Loucy (cell line): ENCODE data around the gene AIF1.

ENCODE experiments used
- H2AFZ ChIP-seq: fragments of 200-600 bp; sonication (generic); 2 replicates; pipeline ENCODE4 v1.6.0; 2016; ENCODE audit warnings: antibody characterized with exemption, mild to moderate bottlenecking, low read length, moderate library complexity
- H3F3A ChIP-seq: fragments of 200-600 bp; 2 replicates; pipeline ENCODE4 v1.6.0; 2016; ENCODE audit warnings: antibody characterized with exemption, low read depth, mild to moderate bottlenecking
- H3K27me3 ChIP-seq: fragments of 200-600 bp; sonication (generic); 2 replicates; pipeline ENCODE4 v1.6.1; 2014; ENCODE audit warnings: low read length, mild to moderate bottlenecking; ENCODE audit not compliant: insufficient read depth, poor library complexity, severe bottlenecking
- H3K36me3 ChIP-seq: fragments of 200-600 bp; sonication (generic); 2 replicates; pipeline ENCODE4 v1.6.1; 2016; ENCODE audit warnings: low read length; ENCODE audit not compliant: insufficient read depth
- H3K4me1 ChIP-seq: fragments of 200-600 bp; sonication (generic); 2 replicates; pipeline ENCODE4 v1.5.1; 2014; ENCODE audit warnings: low read length, mild to moderate bottlenecking; ENCODE audit not compliant: insufficient read depth, poor library complexity, severe bottlenecking
- H3K4me2 ChIP-seq: fragments of 200-600 bp; sonication (generic); 2 replicates; pipeline ENCODE4 v1.6.0; 2014; ENCODE audit warnings: antibody characterized with exemption, low read length, low read depth, mild to moderate bottlenecking; ENCODE audit not compliant: poor library complexity, severe bottlenecking
- H3K4me3 ChIP-seq: fragments of 200-600 bp; sonication (generic); 2 replicates; pipeline ENCODE4 v1.5.1; 2014; ENCODE audit warnings: low read length, mild to moderate bottlenecking, mixed read lengths; ENCODE audit not compliant: poor library complexity, severe bottlenecking
- H3K79me2 ChIP-seq: fragments of 200-600 bp; sonication (generic); 2 replicates; pipeline ENCODE4 v1.6.1; 2014; ENCODE audit warnings: low read length; ENCODE audit not compliant: insufficient read depth
- H3K9ac ChIP-seq: fragments of 200-600 bp; sonication (generic); 2 replicates; pipeline ENCODE4 v1.6.0; 2014; ENCODE audit warnings: mild to moderate bottlenecking, low read depth, low read length, moderate library complexity; ENCODE audit not compliant: poor library complexity, severe bottlenecking
- H3K9me2 ChIP-seq: fragments of 200-600 bp; sonication (generic); replicated peaks from 2 replicates; pipeline ENCODE4 v1.6.1; 2016; ENCODE audit warnings: low read depth, low read length, mixed read lengths
- H3K9me3 ChIP-seq: fragments of 200-600 bp; sonication (generic); 2 replicates; pipeline ENCODE4 v1.6.1; 2014; ENCODE audit warnings: mild to moderate bottlenecking, antibody characterized with exemption, low read length, low read depth; ENCODE audit not compliant: insufficient read depth
- H4K20me1 ChIP-seq: fragments of 200-600 bp; sonication (generic); 2 replicates; pipeline ENCODE4 v1.6.0; 2014; ENCODE audit warnings: antibody characterized with exemption, low read length, mild to moderate bottlenecking; ENCODE audit not compliant: insufficient read depth, poor library complexity, severe bottlenecking
- CTCF ChIP-seq: fragments of 200-600 bp; sonication (generic); conservative IDR thresholded peaks from 2 replicates; pipeline ENCODE4 v1.5.1; 2014; ENCODE audit warnings: mild to moderate bottlenecking, antibody characterized with exemption, low read length
- EZH2phosphoT487 ChIP-seq: fragments of 200-600 bp; IDR thresholded peaks from 2 replicates; pipeline ENCODE4 v1.6.1; 2018; ENCODE audit warnings: antibody characterized with exemption, mild to moderate bottlenecking, moderate library complexity, borderline replicate concordance

Gene AIF1

GRCh38 chr6:31627690-31628287, 12.8 kb downstream of the AIF1 start:
- peaks cover 96% of the 10 kb centered on the region for H3K36me3 ChIP-seq
- peaks cover 95% of the 10 kb centered on the region for H4K20me1 ChIP-seq

GRCh38 chr6:31629014-31629413, 14.0 kb downstream of the AIF1 start:
- H3K9ac ChIP-seq: no peak overlapping the region
- peaks cover 98% of the 10 kb centered on the region for H3K36me3 ChIP-seq
- TF ChIP-seq EZH2phosphoT487 (no peak), CTCF (no peak)
- no peak overlapping the region for H2AFZ ChIP-seq
- no peaks in the 10 kb centered on the region for H3K9me2 ChIP-seq
- H3K4me1 ChIP-seq: peaks cover 20% of the 10 kb centered on the region
- no peaks in the 10 kb centered on the region for H3K27me3 ChIP-seq
- no peak overlapping the region for H3K4me3 ChIP-seq
- peaks cover 98% of the 10 kb centered on the region for H3K79me2 ChIP-seq
- no peaks in the 10 kb centered on the region for H3F3A ChIP-seq
- peaks cover 95% of the 10 kb centered on the region for H4K20me1 ChIP-seq
- H3K4me2 ChIP-seq: no peak overlapping the region
- H3K9me3 ChIP-seq: no peaks in the 10 kb centered on the region

More at GRCh38 chr6:31627690-31628287, 12.8 kb downstream of the AIF1 start:
- TF ChIP-seq EZH2phosphoT487: no peak
- no peak for TF ChIP-seq CTCF
- no peaks in the 10 kb centered on the region for H3K27me3 ChIP-seq
- no peak overlapping the region for H3K9ac ChIP-seq
- H3K79me2 ChIP-seq: peaks cover 99% of the 10 kb centered on the region
- no peaks in the 10 kb centered on the region for H3K9me3 ChIP-seq
- H3F3A ChIP-seq: no peaks in the 10 kb centered on the region
- H2AFZ ChIP-seq: no peak overlapping the region
- H3K4me2 ChIP-seq: peak overlapping the region; percentile 30
- no peak overlapping the region for H3K4me3 ChIP-seq
- H3K9me2 ChIP-seq: no peaks in the 10 kb centered on the region
- H3K4me1 ChIP-seq: peaks cover 30% of the 10 kb centered on the region

GRCh38 chr6:31630177-31630934, 15.3 kb downstream of the AIF1 start:
- Histone ChIP-seq H3K9me3 (no peaks in the 10 kb centered on the region), H3K79me2 (peaks cover 91% of the 10 kb centered on the region), H3K4me2 (no peak overlapping the region), H3K36me3 (peaks cover 99% of the 10 kb centered on the region), H4K20me1 (peaks cover 95% of the 10 kb centered on the region), H3F3A (no peaks in the 10 kb centered on the region), H3K27me3 (no peaks in the 10 kb centered on the region), H3K9me2 (no peaks in the 10 kb centered on the region), H2AFZ (no peak overlapping the region), H3K4me1 (peaks cover 15% of the 10 kb centered on the region), H3K9ac (no peak overlapping the region), H3K4me3 (no peak overlapping the region)
- TF ChIP-seq EZH2phosphoT487 (no peak), CTCF (no peak)
